ENCODE data around the gene CCDC97.

Gene CCDC97

DNA sequence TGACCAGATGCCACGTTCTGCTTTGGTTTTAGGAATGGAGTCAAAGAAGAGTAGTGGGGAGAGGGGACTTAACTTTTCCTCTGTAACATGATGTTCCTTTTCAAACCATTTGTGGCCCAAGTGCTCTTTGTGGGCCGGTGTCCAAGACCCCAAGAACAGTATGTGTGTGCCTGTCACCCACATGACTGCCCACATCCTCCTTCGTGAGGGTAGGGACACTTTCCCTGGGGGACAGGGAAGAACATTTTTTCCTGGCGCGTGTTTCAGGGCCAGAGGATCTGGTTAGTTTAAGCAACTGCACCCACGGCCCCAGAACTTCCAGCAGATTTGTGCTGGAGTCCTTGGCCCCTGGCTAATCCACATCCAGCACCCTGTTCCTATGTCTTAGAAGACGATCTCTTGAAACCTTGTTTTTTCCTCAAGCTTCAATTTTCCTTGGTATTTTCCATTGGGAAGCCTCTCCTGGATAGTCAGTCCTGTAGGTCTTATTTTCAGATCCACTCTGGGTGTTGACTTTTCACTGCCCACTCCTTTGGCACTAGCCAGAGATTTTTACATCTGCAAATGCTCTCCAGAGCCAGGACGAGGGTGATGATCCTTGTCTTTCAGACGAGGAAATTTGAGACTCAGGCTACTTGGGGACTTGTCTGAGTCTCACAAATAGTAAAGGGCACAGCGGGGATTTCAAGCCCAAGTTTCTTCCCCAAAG is 10.8 kb upstream of the CCDC97 start:
- DNase-seq = no peak

- no peak for DNase-seq
Measured at GRCh38 chr19:41299755-41300089, 10.2 kb upstream of the CCDC97 start.

GRCh38 chr19:41300555-41300954 is 9.4 kb upstream of the CCDC97 start:
- no peak for DNase-seq

DNA sequence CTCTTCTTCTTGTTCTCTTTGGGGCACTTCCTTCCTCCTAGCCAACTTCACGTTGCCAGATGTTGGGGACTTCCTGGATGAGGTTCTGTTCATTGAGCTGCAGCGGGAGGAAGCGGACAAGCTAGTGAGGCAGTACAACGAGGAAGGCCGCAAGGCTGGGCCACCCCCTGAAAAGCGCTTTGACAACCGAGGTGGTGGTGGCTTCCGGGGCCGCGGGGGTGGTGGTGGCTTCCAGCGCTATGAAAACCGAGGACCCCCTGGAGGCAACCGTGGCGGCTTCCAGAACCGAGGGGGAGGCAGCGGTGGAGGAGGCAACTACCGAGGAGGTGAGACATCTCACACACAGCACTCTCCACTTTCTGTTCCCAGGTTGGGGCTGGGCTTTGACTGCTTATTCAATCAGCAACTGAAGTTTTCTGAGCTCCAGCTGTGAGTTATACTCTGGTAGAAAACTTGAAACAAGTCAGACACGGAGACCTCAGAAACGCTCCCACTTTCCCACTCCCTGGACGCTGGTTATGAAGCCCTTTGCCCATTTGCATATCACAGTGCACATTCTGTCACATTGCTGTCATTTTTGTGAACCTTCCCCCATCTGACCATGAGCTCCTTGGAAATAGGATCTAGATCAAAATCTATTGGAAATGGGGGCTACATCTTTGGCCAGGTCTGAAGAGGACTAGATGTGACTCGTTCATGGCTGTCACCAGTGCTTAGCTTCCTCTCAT is 7.2 kb upstream of the CCDC97 start:
- DNase-seq = no peak

GRCh38 chr19:41303954-41304353 is 6.0 kb upstream of the CCDC97 start:
- no peak for DNase-seq

- no peak for DNase-seq
Measured at GRCh38 chr19:41304706-41305483, 5.1 kb upstream of the CCDC97 start.

DNA sequence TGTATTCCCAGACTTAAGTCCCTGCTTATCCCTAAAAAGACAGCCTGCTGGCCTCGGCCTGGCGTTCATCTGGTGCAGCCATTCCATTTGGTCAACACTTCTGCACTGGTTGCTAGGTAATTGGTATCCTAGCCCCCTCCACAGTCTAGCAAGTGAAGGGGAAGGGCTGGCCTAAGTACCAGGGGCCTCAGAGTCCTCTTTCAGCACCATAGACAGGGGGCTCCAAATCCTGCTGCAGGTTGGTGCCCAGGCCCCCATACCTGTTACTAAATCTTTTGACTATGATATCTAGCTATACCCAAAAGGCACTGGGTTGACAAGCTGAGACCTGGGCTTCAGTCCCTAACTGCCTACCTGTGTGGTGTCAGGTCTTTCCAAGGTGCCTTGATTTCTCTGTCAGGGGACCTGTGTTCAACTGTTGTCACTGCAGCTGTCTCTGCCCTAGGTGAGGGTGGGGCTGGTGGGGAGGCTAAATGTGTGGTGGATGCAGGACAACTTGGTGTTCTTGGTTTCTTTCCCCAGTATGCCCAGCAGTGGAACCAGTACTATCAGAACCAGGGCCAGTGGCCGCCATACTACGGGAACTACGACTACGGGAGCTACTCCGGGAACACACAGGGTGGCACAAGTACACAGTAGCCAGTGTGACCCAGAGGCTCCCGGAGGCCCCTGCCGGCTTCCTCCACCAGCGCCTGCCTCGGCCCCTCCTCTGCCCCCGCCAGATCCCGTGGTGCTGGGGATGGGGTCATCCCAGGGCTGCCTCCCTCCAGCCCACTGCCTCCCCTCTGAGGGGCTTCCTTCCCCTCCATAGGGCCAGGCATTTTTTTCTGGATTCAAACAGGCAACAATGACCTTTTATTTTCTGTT is 3.8 kb upstream of the CCDC97 start:
- DNase-seq = no peak

DNA sequence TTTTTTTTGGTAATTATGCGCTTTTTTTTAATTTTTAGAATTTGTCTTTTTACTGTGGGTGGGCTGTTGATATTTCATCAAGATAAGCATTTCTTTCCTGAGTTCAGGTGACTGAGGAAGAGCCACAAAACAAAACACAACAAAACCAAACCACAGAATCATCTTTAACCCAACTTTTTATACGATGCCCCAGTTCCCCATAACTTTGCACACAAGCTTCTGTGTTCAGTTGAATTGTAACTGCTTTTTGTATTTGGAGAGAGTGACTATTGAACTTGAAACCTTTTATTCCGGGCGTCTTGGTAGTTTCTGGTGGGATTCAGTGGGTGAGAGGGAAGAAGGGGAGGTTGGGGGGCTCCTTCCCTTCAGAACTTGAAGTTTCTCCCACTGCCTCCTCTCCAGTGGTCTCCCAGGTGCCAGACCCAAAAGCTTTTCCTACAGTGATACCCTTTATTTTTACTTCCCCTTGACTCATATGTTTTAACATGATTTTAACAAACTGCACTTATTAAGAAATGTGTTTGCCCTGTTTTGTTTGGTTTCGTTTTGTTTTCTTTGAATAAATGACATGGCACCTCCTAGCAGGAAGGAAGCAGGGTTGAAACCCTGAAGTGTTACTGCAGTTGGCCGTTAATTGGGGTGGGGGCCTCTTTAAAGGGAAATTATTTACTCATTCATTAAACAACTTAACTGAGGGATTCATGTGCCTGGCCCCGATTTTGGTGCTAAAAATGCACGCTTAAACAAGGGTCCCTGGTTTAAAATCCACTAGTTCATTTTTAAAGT is 2.7 kb upstream of the CCDC97 start:
- no peak for DNase-seq

DNA sequence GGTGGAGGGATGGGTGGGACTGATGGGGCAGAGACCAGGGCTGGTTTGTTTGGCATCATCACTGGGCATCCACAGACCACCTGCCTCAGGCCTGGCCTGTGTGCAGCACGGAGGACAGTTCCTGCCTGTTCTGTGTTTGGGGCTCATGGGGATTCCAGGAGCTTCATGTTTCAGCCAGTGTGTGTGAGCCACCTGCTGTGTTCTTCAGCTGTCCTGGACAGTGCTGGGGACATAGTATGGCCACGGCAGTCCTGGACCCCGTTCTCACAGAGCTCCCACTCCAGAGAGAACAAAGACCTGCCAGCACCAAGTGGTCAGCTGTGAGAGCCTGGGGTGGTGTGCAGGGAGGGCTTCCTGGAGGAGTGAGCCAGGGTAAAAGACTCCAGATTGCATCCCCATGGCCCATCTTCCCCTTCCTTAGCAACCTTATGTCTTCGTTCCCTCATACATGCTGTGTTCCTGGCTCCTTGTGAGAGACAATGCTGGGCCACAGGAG is 2.0 kb upstream of the CCDC97 start:
- DNase-seq = no peak

- peak; percentile 82 for DNase-seq
Measured at GRCh38 chr19:41308450-41309179, 1.4 kb upstream of the CCDC97 start.

DNA sequence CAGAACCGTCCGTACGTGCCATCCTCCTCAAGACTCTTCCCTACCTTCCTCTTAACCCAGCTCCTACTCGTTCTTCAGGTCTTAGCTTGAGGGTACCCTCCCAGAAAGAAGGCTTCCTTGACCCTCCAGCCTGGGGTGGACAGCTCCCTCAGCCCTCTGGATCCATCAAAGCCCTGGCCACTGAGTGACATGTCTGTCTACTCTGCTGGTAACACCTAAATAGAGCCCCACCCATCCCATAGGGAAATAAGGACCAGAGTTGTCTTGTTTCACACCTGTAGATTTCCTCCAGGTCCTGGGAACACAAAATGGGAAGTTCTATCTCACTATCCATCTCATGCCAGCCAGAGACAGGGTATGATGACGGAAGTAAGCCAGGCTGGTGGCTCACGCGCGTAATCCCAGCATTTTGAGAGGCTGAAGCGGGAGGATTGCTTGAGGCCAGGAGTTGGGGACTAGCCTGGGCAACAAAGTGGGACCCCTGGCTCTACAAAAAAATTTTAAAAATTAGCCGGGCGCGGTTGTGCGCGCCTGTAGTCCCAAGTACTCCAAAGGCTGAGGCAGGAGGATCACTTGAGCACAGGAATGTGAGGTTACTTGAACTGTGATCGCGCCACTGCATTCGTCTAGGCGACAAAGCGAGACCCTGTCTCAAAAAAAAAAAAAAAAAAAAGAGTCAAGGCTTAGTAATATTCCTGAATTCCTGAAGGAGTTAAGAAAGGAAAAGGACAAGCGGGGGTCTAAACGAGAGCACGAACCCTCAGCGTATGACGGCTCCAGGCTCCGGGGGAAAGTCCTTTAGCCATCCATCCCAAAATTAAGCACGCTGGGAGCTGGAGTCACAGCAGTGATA is 566 bp upstream of the CCDC97 start:
- DNase-seq = no peak

- DNase-seq = no peak
Measured at GRCh38 chr19:41311072-41311471, 1.1 kb downstream of the CCDC97 start.

GRCh38 chr19:41311613-41312012 is 1.6 kb downstream of the CCDC97 start:
- DNase-seq = no peak

GRCh38 chr19:41316306-41316920 is 6.4 kb downstream of the CCDC97 start:
- no peak for DNase-seq

- DNase-seq = no peak
Measured at GRCh38 chr19:41318696-41319499, 8.9 kb downstream of the CCDC97 start.

DNA sequence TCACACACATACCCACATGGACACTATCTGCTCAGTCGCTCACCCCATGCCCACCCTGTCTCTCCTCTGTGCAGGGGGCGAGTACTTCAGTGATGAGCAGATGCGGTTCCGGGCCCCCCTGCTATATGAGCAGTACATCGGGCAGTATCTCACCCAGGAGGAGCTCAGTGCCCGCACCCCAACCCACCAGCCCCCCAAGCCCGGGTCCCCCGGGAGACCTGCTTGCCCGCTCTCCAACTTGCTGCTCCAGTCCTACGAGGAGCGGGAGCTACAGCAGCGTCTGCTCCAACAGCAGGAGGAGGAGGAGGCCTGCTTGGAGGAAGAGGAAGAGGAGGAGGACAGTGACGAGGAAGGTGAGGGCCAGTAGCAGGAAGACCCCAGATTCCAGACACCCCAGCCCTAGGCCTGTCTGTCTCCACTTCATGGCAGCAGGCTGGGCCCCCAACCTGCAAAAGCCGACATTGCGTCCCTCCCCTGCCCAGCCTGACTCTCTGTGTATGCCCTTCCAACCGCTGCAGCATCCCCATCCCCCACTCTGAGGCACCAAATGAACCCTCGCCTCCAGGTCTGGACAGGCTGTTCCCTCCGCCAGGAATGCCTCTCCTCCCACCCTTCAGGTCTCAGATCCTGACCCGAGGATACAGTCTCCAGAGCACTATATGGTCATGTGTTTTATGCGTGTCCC is 9.7 kb downstream of the CCDC97 start:
- no peak for DNase-seq

- DNase-seq = no peak
Measured at GRCh38 chr19:41320185-41320518, 10.2 kb downstream of the CCDC97 start.

DNA sequence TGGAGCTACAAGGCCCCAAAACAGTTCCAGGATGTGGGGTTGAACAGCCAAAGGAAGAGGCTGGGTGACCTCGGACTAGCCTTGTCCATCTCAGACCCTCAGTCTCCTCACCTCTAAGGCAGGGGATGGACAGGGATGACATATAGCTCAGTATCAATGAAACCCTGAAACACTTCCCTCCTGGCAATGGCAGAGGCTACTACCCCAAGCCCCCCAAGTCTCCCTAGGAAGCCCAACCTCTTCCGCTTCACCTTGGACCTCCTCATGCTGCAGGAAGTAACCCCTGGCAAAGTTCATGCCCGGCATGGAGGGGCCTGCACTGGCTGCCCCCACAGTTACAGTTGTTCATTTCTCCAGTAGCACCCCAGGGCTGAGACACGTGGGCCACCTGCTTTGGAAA is 10.6 kb downstream of the CCDC97 start:
- DNase-seq = no peak

Data from NCI-H1105 treated with DMSO at 0.1 percent for 48 hours (cell line).